ENCODE measurements around the gene DMD.

DMD gene

DNA sequence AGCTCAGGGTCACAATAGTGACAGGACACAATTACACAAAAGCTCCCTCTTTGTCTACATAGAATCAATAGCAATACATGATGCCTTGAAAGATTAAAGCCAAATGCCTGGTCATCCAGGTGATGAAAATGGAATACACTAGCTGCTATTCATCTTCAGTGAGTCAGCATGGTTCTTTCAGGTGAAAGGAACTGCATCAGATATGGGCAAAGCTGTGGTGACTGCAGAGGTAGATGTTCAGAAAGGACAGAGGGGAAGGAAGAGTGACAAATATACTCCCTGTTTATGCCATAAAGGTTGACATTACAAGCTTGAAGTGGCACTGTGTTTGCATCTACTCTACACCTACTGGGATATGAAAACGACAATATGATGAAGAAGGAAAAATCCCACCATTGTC, 2119.5 kb downstream of the DMD start:
- DNase-seq (ENCODE audit: low read depth in 1 of 2, low spot score in 1 of 2), result no peak

- no peak for DNase-seq (ENCODE audit: low read depth in 1 of 2, low spot score in 1 of 2)
Measured at GRCh38 chrX:31074522-31074921, 2136.8 kb downstream of the DMD start.

DNA sequence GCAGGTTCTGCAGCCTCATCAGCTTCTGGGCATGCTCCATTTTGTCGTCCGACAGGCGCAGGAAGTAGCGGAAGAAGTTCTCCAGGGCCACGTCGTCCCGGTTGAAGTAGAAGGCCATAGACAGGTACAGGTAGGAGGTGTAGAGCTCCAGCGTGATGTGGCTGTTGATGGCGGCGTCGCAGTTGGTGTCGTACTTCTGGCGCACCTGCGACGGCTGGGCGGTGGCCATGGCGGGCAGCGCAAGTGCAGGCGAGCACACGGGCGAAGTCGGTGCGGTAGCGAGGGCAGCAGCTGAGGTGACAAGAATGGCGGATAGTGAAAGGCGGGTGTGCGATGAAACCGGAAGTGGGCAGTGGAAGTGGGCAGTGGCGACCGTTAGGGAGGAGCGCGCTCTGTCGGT, 2139.6 kb downstream of the DMD start, which contains the start of gene FTHL17:
Gene FTHL17, minus strand, starts transcription at position 317 of the 400 bp plus-strand sequence. Its CDS starts 88 bp downstream, at position 229.
- DNase-seq (ENCODE audit: low read depth in 1 of 2, low spot score in 1 of 2), result no peak

GRCh38 chrX:31071262-31071661, 2140.1 kb downstream of the DMD start:
- no peak for DNase-seq (ENCODE audit: low read depth in 1 of 2, low spot score in 1 of 2)

DNA sequence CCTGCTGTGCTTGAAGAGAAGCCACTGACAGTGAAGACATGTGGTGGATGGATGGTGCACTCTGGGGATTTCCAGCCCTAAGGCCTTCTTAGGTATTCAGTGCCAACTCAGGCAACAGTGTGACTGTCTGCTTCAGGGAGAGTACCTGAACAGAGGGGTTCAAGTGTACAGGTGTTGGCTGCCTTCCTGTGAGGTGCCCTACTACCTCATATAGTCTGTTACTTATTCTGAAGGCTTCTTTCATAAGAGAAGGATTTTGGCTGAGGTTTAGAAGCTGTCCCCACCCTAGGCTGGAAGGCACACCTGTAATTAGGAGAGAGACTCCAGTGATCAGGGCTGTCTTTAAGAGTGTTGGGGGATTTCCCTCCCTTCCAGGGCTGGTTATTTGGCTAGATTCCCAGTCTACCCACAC, 2141.3 kb downstream of the DMD start:
- DNase-seq (ENCODE audit: low read depth in 1 of 2, low spot score in 1 of 2), result no peak
